Ishikawa (cell line): ENCODE data around the gene CSF2.

Experiments used
- CEBPB ChIP-seq: IDR thresholded peaks from 2 replicates; pipeline ENCODE4 v1.6.1; 2012
- CREB1 ChIP-seq: IDR thresholded peaks from 2 replicates; pipeline ENCODE4 v1.6.1; 2012; ENCODE audit warnings: low read depth
- EGR1 ChIP-seq: IDR thresholded peaks from 2 replicates; pipeline ENCODE4 v1.6.1; 2012
- EP300 ChIP-seq: IDR thresholded peaks from 2 replicates; pipeline ENCODE4 v1.6.1; 2012; ENCODE audit warnings: borderline replicate concordance
- FOXM1 ChIP-seq: IDR thresholded peaks from 2 replicates; pipeline ENCODE4 v1.6.1; 2012; ENCODE audit warnings: low read depth, borderline replicate concordance
- MAX ChIP-seq: IDR thresholded peaks from 2 replicates; pipeline ENCODE4 v1.6.1; 2012
- NFIC ChIP-seq: IDR thresholded peaks from 2 replicates; pipeline ENCODE4 v1.6.1; 2012
- RAD21 ChIP-seq: IDR thresholded peaks from 2 replicates; pipeline ENCODE4 v1.6.1; 2012; ENCODE audit warnings: low read depth
- REST ChIP-seq: IDR thresholded peaks from 2 replicates; pipeline ENCODE4 v1.6.1; 2012; ENCODE audit warnings: low read depth, mild to moderate bottlenecking
- TAF1 ChIP-seq: IDR thresholded peaks from 2 replicates; pipeline ENCODE4 v1.6.1; 2012; ENCODE audit warnings: low read depth, mild to moderate bottlenecking
- YY1 ChIP-seq: IDR thresholded peaks from 2 replicates; pipeline ENCODE4 v1.6.1; 2012; ENCODE audit warnings: low read depth
- ZBTB7A ChIP-seq: IDR thresholded peaks from 2 replicates; pipeline ENCODE4 v1.6.1; 2012; ENCODE audit warnings: low read depth

- no peak for TF ChIP-seq CEBPB
- no peak for TF ChIP-seq CREB1
- TF ChIP-seq RAD21, result no peak
- no peak for TF ChIP-seq TAF1
- no peak for TF ChIP-seq NFIC
- TF ChIP-seq MAX, result no peak
- TF ChIP-seq EGR1, result no peak
- TF ChIP-seq REST, result no peak
- TF ChIP-seq EP300, result no peak
- TF ChIP-seq FOXM1, result no peak
- no peak for TF ChIP-seq ZBTB7A
- no peak for TF ChIP-seq YY1
These were observed 13.0 kb upstream of the CSF2 start, which contains the start of gene IL3 for GRCh38 chr5:132060501-132061161.
